GM21576 (cell line): ENCODE results near the gene SPPL3.

ENCODE experiments used
- ATAC-seq: cut with Tn5 transposase; IDR thresholded peaks from one replicate; pipeline ENCODE4 v1.9.1; 2021; ENCODE audit warnings: mild to moderate bottlenecking, moderate library complexity; ENCODE audit not compliant: unreplicated experiment

SPPL3 gene

DNA sequence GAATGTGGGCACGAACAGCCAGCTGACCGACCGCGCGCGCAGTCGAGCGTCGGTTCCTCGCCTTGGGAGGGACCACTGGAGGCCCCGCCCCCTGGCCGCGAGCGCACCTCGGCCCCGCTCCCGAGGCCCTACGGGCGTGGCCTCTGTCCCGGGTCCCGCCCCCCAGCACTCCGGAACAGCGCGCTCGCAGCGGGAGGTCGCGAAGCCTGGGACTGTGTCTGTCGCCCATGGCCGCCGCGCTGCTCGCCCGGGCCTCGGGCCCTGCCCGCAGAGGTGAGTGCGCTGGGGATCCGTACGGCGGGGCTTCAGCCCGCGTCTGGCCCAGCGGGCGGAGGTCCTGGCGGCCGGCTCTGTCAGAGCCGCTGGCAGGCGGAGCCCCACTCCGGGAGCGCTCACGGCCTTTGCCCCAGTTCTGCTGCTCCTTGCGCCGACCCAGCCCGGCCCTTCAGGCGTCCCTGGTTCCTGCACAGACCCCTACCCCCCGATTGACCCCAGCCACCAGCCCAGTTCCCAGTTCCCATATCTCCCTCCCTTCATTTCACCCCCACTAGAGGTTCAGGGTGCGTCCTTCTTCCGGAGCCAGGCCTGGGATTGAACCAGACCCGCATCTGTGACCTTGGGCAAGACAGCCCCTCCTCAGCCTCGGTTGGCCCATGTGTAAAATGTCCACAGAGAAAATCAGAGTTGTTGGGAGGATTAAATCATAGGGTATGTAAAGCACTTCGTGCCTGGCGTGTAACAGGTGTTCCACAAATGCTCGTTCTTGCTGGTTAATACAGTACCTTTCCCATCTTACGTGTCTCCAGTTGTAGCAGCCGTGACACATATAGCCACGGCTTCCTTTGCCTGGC, 178.3 kb downstream of the SPPL3 start, which contains the start of gene ACADS:
TSS of gene ACADS (plus strand) at position 168 of the 851 bp plus-strand sequence. CDS start at position 228, 60 bp downstream.
- peak; percentile 93 for ATAC-seq

DNA sequence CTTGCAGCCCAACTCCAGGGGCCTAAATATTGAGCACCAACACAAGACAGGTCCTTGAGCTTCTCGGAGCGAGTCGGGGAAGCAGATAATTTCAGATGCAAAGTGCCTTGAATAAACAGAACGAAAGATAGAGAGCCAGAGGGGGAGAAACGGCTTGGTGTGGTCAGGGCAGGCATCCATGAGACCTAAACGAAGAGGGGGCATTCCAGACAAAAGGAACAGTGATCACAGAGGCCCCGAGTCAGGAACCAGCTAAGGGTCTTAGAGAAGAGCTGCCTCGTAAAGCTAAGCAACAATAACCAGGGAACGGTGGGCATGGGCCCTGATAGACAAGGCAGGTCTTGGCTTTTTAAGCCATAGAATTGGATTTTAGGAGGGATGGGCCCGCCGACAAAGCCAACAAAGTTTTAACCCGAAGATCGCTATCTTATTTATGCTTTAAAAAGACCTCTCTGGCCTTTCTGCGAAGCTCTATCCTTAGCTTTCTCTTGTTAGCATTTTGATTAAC, 179.0 kb downstream of the SPPL3 start:
- ATAC-seq, result no peak

DNA sequence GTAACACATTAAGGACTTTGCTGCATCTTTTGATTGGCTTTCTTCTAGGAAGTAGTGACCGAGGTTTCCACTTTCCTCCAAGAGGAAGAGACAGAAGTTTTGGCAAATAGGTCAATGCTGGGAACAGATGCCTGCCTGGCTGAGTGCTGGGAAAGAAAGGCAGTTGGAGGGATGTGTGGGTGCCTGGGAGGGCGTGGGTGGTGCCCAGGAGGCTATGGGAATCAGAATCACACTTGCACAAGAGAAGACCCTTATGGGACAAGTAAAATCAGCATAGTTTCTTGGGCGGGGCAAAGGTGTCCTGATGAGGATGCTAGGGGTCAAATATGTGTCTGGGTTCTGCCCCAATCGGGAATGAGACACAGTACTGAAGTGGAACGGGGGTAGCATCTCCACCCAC, 179.4 kb downstream of the SPPL3 start:
- ATAC-seq, result no peak

DNA sequence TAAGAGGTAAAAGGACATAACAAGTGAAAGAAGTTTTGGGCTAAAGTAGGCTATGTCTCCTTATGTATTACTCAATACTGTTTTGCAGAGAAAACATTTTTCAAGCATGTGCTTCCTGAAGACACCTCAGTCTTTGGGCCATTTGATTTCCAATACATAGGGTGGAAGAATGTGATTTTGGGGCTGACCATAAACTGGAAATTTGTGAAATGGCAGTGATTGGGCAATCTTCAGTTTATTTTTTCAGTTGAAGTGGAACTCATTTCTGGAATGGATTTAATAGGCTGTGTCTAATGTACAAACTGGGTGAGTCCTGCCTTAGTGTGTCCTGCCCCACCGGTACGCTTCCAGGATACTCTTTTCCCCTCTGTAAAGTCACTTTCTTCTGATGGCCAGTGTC, 181.4 kb downstream of the SPPL3 start:
- ATAC-seq, result no peak

DNA sequence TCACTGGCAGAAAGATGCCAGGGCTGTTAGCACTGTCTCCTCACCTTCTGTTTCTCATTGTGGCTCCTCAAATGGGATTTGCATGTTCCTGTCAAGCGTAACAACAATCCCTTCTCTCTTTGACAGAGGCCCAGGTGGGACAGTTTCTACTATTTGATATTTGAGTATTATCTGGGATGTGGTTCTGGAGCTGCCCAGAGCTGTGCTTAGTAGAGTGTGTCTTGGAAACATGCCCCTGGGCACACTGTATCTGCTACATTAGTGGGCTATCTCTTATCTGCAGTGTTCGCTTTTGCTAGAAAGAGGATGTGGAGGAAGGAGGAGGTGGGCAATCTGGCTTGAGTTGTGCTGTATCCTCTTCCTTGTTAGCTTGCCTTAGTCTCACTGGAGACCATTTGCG, 182.3 kb downstream of the SPPL3 start:
- no peak for ATAC-seq

DNA sequence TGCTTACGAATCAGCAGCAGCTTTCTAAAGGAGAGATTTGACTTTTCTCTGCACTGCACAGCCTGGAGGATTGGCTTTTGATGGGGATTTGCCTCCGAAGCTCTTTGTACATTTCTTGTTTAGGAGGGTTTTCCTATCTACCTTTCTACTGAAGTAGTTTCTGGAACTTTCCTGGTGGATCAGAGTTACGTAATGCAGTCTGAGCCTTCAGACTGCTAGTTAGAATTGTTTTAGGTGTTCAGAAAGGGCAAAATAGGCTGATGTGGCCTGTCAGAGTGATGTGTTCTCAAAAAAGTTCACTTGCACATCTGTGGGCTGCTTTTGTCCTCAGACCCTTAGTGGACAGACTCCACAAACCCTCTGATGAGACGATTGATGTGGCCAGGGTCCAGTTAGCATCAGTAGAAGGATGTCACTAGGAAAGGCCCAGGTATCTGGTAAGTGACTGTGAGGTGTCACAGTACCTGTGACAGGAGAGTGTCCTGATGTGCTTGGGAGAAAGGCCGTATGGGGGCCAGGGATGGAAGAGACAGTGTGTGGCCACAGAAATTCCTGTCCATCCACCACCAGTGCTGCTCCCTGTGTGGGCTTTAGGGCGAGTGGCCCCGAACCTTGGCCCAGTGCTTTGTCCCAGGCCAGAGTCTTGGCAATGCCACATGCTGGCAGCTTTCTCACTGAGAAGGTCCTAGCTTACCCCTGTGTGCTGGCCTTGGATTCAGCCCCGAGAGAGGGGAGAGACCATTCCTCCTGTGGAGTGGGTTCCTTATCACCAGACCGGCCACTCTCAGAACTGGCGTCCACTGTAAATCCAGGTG, 183.0 kb downstream of the SPPL3 start:
- no peak for ATAC-seq

DNA sequence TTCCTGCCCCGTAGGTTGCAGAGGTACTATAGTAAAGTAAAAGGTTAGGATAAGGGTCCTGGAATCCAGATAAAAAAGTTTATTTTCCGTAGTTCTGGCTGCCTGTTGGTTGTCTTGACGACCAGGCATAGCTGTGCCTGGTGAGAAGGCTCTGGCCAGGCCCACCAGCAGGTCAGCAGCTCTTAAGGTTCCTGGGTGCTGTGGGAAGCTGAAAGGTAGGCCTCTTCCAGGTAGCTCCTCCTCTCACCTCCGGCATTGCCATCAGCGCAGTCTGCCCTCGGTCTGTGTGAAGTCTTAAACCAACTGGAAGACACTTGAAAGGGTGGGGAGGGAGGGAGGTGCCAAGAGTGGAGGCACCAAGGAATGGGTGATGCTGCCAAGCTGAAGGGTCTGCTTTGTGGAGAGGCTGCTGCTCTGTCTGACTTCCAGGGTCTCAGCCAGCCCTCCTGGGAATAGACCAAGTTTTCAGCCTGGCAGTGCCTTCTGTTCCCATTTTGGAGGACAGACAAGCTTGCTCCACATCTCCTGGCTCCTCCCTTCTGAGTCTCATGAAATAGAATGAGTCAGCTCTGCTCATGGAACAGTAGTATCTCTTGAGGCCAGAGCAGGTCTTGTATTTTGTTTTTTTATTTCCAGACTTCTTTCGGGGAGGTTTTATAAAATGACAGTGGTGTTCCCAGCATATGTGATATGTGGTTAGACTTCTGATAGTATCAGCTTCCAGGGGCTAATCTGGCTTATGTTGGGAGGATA, 183.7 kb downstream of the SPPL3 start:
- no peak for ATAC-seq

DNA sequence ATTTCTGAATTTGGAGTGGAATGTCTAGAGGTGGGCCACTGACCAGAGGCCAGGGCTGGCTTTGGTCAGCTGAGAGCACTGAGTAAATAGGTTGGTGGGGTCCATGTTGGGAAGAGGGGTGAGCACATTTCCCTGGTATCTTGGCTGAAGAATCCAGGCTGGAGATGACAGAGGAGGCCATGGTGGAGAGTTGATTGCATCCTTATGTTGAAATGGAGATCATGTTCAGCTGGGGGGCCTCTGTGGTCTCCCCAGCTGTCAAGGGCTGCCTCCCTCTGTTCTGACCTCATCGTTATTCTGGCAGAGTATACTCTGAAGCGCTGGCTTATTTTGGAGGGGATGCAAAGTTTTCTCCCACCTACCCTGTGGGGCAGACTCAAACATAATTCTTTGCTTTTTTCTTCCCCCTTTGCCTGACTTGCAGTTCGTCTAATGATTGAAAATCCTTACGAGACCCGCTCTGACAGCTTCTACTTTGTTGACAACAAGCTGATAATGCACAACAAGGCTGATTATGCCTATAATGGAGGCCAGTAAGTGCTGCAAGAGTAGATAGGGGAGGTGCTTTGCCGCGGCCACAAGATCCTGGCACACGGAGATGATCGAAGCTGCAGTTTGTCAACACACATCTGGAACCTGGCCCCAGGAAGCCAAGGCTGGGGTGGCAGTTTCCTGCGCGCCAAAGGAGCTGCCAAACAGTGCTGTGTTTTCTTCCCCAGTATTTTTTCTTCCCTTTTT, 184.5 kb downstream of the SPPL3 start:
- no peak for ATAC-seq

DNA sequence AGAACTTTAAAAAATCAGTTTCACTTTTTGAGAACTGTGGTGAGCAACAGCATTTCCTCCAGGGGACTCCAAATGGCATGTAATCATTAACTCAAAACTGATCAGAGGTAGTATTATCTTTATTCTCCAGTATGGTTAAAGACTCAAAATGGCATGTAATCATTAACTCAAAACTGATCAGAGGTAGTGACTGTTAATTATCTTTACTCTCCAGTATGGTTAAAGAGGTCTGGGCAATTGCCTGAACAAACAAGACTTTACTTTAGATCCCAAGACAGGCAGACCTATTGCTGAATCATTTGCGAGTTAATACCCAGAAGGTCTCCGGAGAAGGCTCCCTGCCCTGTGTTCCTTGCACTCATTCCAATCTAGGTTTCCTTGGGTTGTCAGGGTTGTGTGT, 185.1 kb downstream of the SPPL3 start:
- no peak for ATAC-seq

DNA sequence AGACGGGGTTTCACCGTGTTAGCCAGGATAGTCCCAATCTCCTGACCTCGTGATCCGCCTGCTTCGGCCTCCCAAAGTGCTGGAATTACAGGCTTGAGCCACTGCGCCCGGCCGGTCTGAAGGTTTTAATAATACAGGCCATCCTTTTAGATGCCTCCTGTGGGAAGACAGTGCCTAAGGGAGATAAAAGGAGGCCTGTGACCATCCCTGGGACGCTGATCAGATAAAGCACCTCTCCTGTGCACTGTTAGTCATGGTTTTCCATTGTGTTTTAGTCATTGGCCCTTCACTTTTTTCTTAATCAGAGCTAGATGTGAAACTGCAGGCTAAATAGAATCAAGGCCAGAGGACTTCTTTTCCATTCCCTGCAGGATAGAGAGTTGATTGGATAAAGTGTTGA, 186.1 kb downstream of the SPPL3 start:
- no peak for ATAC-seq

DNA sequence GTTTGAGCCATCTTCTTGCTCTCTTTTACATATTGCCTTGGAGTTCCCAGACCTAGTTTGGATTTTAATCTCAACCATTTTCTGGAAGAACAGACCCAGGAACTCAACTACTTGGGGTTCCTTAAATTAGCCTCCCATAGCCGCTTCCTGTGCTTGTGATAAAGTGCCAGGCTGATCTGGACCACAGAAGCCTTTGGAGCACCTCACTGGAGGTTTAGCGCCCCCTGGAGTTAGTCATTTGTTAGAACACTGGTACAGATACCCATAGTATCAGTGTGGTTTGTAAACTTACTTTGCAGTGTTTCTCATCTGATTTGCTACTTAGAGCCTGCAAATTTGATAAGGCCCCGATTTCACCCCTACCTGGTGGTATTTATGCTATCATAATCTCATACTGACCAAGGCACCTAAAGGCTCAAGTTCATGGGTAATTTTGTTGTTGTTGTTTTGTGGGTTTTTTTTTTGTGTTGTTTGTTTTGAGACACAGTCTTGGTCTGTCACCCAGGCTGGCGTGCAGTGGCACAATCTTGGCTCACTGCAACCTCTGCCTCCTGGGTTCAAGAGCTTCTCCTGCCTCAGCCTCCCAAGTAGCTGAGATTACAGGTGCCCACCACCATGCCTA, 190.2 kb downstream of the SPPL3 start:
- no peak for ATAC-seq

DNA sequence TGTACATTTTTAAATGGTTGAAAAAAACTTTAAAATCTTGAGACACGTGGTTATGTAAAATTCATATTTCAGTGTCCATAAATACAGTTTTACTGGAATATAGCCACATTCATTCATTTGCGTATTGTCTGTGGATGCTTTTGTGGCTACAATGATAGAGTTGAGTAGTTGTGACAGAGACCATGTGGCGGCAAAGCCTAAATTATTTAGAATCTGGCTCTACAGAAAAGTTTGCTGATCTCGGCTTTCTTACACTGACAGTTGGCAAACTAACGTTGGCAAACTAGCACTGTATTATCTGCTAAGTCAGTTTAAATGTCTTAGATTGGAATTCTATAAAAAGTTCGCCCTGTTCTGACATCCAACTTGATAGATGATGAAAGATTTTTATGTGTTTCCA, 191.5 kb downstream of the SPPL3 start:
- no peak for ATAC-seq
